ENCODE data around the gene TMEM92. TPM values are rescaled to one million over a fixed set of nuclear protein-coding genes. Genes with fewer than 3 reads are reported as not detected.

TMEM92 gene
- total RNA-seq, 1 experiment from 2014 or later = 1.5 TPM

DNA sequence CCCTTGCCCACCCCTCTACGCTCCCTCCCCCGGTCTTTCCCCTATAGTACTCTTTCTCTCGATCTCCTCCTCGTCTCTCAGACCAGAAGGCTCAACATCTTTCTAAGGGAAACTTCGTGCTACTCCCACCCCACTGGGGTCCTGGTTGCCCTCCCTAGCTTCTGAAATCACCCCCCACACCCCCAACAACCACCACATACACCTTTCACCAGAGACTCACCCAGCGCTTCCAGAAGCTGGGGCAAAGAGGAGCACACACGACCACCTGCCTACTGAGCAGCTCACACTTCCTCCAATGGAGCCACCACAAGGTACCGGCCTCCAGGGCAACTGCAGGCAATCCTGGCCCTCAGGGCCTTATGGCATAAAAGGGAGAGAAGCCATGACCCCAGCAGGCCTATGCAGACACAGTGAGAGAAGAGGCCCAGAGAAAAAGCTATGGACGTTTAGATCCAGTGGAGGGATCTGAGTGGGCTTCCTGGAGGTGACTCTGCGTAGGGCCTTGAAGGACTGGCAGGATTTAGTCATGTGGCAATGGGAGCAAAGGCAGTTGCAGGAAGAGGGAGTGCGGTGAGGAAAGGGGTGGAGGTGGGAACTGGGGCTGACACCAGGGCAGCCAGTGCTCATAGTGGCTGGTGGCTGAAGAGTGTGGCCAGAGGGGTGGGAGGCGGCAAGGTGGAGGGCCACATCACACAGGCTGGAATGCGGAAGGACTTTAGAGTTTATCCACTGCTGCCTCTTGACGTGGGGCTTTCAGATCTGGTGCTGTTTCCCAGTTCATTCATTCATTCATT is 12.1 kb upstream of the TMEM92 start:
- ChIA-PET POLR2A (no interaction called here), CTCF (interaction anchor here (0.6 to 1.1 kb wide), 4 partner anchors 11 to 122 kb away, joined by 3 read pairs; no protein-coding TSS in a partner anchor)
- Mint-ChIP-seq H3K27ac (ENCODE audit: low read depth, unreplicated experiment) (no peak overlapping the region), H3K4me3 (ENCODE audit: unreplicated experiment) (no peak overlapping the region), H3K36me3 (ENCODE audit: insufficient read depth, unreplicated experiment) (peaks cover 4% of the 10 kb centered on the region), H3K4me1 (ENCODE audit: insufficient read depth, unreplicated experiment) (peaks cover 13% of the 10 kb centered on the region), H3K9me3 (ENCODE audit: unreplicated experiment) (no peaks in the 10 kb centered on the region), H3K27me3 (ENCODE audit: insufficient read depth, unreplicated experiment) (no peaks in the 10 kb centered on the region)
- TF ChIP-seq, protein P1, sequence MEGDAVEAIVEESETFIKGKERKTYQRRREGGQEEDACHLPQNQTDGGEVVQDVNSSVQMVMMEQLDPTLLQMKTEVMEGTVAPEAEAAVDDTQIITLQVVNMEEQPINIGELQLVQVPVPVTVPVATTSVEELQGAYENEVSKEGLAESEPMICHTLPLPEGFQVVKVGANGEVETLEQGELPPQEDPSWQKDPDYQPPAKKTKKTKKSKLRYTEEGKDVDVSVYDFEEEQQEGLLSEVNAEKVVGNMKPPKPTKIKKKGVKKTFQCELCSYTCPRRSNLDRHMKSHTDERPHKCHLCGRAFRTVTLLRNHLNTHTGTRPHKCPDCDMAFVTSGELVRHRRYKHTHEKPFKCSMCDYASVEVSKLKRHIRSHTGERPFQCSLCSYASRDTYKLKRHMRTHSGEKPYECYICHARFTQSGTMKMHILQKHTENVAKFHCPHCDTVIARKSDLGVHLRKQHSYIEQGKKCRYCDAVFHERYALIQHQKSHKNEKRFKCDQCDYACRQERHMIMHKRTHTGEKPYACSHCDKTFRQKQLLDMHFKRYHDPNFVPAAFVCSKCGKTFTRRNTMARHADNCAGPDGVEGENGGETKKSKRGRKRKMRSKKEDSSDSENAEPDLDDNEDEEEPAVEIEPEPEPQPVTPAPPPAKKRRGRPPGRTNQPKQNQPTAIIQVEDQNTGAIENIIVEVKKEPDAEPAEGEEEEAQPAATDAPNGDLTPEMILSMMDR (IDR thresholded peaks at IDR 0.05; ENCODE audit: unreplicated experiment) = no peak
- no peak for DNase-seq (ENCODE audit: unreplicated experiment)
- no TSS peak for BruUV-seq (replicated peaks)
- intact Hi-C loops (cut with micrococcal nuclease) = no loop called here

DNA sequence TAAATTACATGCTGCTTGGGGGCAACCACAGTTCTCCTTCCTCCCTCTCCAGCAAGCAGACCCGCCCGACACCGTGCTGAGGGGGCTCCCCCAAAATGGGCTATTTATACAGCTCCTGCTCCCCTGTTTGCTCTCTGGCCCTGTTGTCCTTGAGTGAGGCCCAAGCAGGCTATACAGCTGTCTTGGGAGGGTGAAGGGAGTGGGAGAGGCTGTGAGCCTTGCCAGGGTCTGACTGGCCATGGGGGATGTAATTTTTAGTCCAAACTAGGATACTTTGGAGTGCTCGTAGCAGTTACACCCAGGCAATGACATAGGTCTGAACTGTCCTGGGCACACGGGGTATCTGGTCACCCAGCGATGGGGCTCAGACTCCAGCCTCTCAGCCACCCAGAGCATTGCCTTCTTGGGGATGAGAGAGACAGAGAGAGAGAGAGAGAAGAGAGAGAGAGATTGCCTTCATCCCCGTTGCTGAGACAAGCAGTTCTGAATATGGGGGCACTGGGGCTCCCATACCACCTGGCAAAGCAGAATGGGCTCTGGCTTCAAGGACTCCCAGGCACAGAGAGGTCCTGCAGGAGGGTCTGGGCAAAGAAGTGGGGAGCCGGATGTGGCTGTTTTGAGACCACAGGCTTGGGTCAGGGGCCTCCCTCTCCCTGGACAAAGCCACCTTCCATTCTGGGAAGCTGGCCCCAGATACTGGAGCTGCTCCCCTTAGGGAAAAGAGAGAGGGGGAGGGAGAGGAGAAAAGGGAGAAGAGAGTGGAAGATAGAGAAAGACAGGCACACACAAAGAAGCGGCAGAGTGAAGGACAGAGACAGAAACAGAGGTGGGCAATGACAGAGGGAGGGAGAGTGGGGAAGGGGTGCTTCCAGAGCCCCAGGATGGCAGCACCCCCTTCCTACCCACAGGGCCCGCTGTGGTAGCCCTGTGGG is 10.7 kb upstream of the TMEM92 start:
- peaks cover 13% of the 10 kb centered on the region for H3K4me1 Mint-ChIP-seq (ENCODE audit: insufficient read depth, unreplicated experiment)

DNA sequence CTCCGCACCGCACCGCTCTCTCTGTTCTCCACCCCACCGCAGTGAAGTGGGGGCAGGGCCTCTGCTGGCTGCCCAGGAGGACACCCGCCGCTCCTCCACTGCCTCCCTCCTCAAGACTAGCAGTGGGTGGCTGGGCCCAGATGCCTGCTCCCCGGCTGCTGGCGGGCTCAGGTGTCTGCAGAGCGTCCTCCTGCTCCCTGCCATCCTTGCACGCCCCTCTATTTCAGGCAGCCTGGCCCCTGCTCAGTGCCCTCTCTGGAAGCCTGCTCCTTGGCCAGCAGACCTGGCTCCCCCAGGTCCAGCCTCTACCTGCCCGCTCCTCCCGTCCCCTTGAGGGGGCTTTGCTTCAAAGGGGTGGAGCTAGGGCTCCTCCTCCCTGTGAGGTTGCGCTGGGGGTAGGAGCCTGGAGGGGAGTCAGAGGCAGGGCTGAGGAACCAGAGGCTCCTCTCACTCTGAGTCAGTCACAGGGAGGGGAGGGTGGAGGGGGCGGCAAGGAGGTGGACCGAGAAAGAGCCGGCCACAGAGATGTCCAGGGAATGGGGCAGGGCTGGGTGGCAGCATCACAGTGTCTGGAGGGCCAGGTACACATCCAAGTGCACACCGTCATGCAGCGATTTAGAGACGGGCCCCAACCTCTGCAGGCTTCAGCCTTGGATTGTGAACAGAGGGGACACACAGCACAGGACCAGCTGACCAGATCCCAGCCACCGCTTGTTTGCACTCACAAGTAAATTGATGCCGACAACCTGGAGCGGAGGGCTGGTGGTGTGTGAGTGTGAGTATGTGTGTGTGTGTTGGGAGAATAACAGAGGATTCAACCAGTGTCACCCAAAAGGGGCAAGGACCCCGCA is 9.8 kb upstream of the TMEM92 start:
- BruUV-seq (replicated peaks) = no TSS peak
- H3K27ac Mint-ChIP-seq (ENCODE audit: low read depth, unreplicated experiment) = no peak overlapping the region
- intact Hi-C loops (cut with micrococcal nuclease) = no loop called here
- H3K4me1 Mint-ChIP-seq (ENCODE audit: insufficient read depth, unreplicated experiment) = peaks cover 13% of the 10 kb centered on the region
- POLR2A ChIA-PET = no interaction called here
- H3K36me3 Mint-ChIP-seq (ENCODE audit: insufficient read depth, unreplicated experiment) = peaks cover 4% of the 10 kb centered on the region
- H3K4me3 Mint-ChIP-seq (ENCODE audit: unreplicated experiment) = no peak overlapping the region
- TF ChIP-seq, protein P1 (IDR thresholded peaks at IDR 0.05; ENCODE audit: unreplicated experiment) = no peak
- no peak for DNase-seq (ENCODE audit: unreplicated experiment)
- H3K27me3 Mint-ChIP-seq (ENCODE audit: insufficient read depth, unreplicated experiment) = no peaks in the 10 kb centered on the region
- no peaks in the 10 kb centered on the region for H3K9me3 Mint-ChIP-seq (ENCODE audit: unreplicated experiment)
- CTCF ChIA-PET = no interaction called here

More for the DNA sequence above, 10.7 kb upstream of the TMEM92 start:
- TF ChIP-seq, protein P1 (IDR thresholded peaks at IDR 0.05; ENCODE audit: unreplicated experiment) = no peak
- Mint-ChIP-seq H3K27me3 (ENCODE audit: insufficient read depth, unreplicated experiment) (no peaks in the 10 kb centered on the region), H3K9me3 (ENCODE audit: unreplicated experiment) (no peaks in the 10 kb centered on the region), H3K4me3 (ENCODE audit: unreplicated experiment) (no peak overlapping the region), H3K27ac (ENCODE audit: low read depth, unreplicated experiment) (no peak overlapping the region), H3K36me3 (ENCODE audit: insufficient read depth, unreplicated experiment) (peaks cover 4% of the 10 kb centered on the region)
- BruUV-seq (replicated peaks) = no TSS peak
- intact Hi-C loops (cut with micrococcal nuclease) = no loop called here
- CTCF ChIA-PET = interaction anchor here (0.7 to 0.9 kb wide), 2 partner anchors 8 to 12 kb away, joined by 3 read pairs; no protein-coding TSS in a partner anchor
- POLR2A ChIA-PET = no interaction called here
- no peak for DNase-seq (ENCODE audit: unreplicated experiment)

Measured in MCF 10A (cell line).